HG03457 (cell line): Measurements from ENCODE around the gene POLR3A.

Experiments used
- ATAC-seq: cut with Tn5 transposase; IDR thresholded peaks from one replicate; pipeline ENCODE4 v1.9.1; 2021; ENCODE audit warnings: moderate number of reproducible peaks; ENCODE audit not compliant: unreplicated experiment

Gene POLR3A

DNA sequence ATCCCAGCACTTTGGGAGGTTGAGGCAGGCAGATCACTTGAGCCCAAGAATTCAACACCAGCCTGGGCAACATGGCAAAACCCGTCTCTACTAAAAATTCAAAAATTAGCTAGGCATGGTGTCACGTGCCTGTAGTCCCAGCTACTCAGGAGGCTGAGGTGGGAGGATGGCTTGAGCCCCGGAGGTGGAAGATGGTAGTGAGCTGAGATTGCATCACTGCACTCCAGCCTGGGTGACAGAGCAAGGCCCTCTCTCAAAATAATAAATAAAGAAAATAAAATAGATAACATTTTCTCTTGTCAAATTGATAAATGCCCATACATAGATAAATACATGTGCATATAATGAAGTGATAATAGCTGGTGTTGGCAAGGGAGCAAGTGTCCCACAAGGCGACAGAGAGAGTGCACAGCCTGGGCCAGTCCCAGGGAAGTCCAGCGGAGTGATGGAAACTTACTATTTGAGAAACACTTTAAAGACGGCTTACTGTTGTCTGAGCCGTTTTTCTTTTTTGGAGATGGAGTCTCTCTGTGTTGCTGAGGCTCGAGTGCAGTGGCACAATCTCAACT lies 69.3 kb downstream of the POLR3A start:
- no peak for ATAC-seq

DNA sequence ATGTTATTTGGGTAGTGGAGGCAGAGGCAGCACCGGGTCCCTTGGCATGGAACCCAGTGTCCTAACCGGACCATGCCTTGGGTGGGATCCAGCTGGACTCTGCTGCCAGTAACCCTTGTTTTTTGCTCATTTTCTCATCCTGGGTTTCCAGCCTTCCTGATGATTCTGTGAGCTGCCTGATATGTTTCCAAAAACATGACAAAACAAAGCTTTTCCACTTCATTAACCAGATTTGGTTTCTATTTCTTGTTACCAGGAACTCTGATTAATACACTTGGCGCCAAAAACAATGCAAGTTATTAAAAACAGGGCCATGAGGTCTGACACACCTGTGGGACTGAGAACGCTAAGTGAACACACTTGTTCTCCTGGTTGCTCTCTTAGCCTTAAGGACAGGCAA lies 69.9 kb downstream of the POLR3A start:
- ATAC-seq, result no peak

GRCh38 chr10:77955136-77955535 lies 74.2 kb downstream of the POLR3A start:
- ATAC-seq, result no peak

DNA sequence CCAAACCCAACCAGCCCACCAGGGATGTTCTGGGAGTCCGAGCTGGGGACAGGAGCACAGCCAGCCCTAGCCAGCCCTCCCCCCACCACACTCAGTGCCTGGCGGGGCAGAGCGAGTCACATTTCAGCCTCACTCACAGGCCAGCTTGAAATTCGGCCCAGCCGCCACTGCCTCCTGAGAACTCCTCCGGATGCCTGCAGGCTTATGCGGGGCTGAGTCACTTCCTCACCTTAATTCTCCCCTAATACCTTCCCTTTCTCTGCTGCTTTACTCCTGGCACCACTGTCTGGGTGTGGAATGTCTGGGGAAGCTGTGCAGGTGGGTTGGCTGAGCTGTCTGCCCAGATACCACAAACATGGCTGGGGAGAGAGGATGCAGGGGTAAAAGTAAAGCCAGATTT lies 80.1 kb downstream of the POLR3A start:
- ATAC-seq, result no peak

DNA sequence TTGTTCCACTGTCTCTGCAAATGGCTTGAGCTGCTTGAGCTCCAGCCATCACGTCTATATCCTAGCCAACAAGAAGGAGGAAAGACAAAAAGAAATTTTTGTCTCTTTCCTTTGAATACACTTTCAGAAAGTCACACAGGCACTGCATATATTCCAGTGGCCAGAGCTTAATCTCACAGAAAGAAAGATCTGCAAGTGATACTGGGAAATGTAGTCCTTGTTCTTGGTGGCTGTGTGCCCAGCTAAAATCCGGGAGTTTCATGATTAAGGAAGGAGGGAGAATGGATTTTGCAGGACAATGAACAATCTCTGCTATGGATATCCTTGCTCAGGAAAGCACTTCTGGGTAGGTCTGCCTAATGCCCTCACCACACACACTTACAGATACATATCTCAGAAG lies 83.2 kb downstream of the POLR3A start:
- ATAC-seq, result no peak

GRCh38 chr10:77944519-77944918 lies 84.8 kb downstream of the POLR3A start:
- ATAC-seq, result no peak

DNA sequence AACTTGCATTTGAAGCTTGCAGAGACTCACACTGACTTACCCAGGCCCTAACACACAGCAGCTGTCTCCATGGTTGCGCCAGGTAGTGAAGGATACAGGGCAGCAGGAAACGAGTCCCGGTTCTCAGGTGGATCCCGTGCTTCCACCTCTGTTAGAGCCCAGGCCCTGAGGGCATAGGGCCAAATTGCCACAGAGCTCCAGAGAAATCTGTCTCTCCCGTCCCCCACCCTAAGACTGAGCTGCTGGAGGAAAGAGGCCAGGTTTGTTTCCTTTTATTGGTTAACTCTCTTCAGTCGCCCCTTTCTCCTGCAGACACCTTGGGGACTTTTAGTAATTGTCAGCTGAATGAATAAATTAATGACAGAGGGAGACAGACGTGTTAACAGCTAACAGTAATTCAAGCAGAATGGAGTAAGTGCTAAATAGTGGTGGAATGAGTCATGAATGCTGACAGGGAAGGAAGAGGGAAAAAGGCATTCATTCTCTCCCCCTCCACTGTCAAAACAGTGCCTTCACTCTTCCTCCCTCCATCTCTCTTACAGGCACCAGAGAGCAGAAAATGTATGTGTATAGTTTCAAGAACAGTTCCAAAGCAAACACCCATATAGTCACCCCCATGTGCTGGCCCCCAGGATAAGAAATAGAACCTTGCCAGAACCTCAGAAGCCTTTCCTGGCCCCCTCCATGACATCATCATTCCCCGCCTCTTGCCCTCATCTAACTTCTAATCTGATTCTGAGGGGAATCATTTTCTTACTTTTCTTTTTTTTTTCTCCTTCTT lies 86.0 kb downstream of the POLR3A start:
- ATAC-seq, result no peak

GRCh38 chr10:77941790-77942189 lies 87.5 kb downstream of the POLR3A start:
- no peak for ATAC-seq

GRCh38 chr10:77940627-77941026 lies 88.7 kb downstream of the POLR3A start:
- no peak for ATAC-seq

- ATAC-seq, result no peak
These were observed 89.1 kb downstream of the POLR3A start for GRCh38 chr10:77940225-77940624.

GRCh38 chr10:77939561-77940001 lies 89.7 kb downstream of the POLR3A start:
- ATAC-seq, result no peak

DNA sequence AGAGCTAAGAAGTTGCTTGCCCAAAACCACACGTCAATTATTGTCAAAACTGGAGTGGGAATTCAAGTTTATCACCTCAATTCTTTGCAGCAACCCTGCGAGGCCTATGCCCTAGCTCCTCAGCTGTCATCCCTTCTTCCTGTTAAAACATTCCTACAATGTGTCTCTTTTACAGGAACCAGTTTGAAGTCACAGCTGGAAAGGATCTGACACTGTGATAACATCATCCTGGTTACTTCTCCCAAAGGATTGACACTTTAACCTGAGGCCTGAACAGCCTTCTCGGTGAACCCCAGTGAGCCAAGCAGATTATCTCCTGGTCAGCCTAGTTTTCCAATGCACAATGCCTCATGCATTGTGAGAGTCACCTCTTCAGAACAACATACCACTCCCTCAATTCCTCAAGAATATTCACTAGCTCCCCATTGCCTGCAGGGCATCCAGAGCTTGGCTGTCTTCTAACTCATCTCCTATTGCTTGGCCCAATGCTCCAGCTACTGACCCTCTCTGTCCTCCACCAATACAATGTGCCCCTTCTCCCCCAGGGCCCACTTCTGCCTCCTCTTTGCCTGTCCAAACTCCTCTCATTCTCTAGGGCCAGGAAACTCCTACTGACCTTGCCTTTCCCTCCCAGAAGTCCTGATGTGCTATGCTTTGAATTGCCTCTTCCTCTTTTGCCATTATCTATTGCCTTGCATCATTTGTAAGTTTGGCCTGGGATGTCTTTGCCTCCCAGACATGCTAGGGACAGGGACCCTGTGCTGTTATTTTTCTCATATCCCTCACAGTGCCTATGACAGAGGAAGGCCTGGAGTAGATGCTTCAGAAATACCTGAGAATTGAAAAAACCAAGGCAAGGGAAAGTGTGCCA lies 92.4 kb downstream of the POLR3A start:
- ATAC-seq, result no peak

DNA sequence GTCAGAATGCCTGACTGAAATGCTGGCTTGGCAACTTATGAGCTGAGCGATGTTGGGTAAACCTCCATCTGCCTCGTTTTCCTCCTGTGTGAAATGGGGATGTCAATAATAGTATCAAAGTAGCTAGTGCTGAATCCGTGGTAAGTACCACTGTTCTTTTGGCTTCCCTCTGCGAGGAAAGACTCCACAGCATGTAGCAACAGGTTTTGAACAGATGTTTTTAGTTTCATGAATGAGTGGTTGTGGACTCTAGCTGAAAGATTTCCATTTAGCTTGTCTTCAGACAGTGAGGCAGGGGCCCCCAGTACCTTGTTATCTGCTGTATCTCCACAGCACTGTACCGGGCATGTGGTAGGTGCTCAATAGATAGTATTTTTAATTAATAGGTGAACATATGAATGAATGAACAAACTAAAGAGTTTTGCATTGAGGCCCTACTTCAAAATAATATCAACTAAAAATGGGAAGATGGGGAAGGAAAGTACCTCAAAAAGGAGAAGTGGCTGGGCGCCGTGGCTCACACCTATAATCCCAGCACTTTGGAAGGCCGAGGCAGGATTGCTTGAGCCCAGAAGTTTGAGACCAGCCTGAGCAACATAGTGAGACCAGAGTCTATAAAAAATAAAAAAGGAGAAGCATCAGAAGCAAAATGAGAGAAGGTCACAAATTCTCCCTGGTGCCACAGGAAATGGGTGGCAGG lies 97.1 kb downstream of the POLR3A start:
- ATAC-seq, result no peak

DNA sequence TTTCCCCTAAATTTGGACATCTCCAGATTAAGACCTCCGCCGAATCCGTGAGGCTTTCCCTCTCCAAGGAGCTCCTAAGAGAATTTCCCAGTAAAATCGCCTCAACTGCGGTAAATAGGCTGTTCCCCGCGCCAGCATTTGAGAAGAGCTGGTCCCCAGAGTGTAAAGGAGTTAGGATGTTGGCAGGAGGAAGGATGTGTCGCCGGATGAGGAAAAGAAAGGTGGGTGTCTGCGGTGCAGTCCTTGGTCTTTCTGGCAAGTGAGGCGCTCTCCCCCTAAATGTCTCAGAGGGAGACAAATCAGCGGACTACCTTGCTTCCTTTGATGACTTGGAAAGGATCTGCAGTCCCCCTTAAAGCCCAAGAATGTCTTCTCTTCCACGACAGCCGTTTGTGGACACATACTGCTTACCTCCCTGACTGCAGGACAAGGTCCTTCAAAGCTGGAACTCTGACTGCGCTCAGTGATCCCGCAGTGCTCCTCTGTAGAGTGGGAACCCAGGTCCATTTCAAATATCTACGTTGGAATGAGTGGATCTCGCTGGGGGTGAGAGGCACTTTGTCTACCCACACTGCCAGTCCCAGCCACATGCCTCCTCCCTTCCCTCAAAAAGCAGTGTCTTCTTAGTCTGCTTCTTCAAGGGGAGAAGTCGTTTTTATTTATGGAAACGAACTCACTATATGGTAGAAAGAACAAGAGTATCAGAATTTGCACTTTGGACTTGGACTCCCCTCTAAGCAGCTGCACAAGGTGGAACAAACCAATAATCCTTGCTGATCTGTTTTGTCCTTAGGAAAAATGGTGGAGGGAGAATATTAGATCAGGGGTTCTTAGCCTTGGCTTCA lies 101.7 kb downstream of the POLR3A start:
- no peak for ATAC-seq

GRCh38 chr10:77926566-77927401 lies 102.5 kb downstream of the POLR3A start, which contains the start of gene DLG5:
DLG5 (minus strand) TSS chr10:77926755; CDS start chr10:77926520, 235 bp downstream.
- peak; percentile 60 for ATAC-seq

DNA sequence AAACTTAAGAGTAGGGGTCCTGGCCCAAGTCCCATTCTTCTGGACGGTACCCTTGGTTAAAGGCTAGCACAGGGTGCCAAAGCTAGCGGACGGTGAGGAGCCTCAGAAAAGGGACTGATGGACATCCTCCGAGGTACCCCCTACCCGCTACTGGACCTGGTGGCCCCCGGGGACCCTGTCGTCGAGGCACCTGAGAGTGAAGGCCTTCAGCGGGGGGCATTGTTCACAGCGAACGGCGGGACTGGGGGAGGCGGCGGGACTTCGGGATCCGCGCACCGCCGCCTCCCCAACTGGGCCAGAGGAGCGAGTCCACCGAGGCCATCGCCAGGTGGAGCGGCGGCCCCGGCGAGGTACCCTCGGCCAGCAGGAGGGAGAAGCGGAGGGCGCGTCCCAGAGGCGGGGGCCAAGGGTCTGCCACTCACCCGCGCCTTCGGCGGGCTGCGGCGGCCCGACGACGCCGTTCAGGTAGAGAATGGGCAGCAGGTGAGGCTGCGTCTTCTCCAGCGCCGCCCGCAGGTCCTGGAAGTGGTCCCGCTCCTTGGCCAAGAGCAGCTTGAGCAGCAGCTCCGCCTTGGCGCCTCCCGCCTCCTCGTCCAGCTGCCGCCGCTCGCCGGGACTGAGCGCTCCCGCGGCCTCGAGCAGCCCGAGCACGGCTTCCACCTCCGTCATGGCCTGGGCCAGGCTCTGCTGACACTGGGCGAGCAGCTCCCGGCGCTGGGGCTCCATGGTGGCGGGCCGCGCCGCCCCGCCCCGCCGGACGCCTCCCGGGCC lies 103.3 kb downstream of the POLR3A start:
- peak; percentile 30 for ATAC-seq

GRCh38 chr10:77925410-77925794 lies 103.9 kb downstream of the POLR3A start:
- no peak for ATAC-seq

GRCh38 chr10:77922566-77923179 lies 106.6 kb downstream of the POLR3A start:
- no peak for ATAC-seq
